ENCODE data around the gene ANTKMT. TPM values are rescaled to one million over a fixed set of nuclear protein-coding genes. Genes with fewer than 3 reads are reported as not detected.

The ANTKMT gene
- total and polyA plus RNA-seq, 9 donors = 13.2 to 43.9 (median 21.9) TPM; not detected in 1

DNA sequence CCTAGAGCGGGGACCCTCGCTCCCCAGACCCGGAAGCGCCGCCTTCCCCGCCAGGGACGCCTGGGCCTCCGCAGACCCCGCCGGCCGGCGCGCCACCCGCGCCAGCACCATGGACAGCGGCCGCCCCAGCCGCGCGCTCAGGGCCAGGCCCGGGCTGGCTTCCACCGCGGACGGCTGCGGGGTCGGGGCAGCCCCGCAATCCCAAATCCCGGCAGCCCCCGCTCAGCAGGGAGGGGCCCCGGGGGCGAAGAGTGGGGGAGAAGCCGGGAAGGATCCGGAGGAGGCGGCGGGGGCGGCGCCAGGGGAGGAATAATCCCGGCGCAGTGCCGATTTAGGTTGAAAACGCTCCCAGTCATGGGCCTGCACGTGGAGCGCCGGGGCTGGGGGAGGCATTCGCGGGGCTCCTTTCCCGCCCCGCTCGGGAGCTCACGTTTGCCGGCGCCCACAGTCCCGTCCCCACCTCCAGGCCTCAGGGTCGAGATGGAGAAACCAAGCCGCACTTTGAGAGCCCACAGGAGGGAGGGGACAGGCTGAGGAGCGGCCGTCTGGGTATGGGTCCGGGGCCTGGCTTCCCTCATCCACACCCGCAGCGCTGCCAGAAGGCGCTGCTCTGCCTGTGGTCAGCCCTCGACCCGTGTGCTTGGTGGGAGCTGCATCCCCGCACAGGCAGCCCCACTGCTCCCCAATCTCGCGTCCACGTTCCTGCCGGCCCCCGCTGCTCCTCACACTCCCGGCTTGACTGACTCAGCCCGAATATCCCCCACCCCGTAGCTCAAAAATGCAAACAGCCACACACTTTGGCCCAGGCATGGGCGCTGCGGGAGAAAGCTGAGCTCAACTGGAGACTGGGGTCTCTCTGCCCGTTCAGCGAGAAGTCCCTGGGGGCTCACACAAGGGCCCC lies 20.0 kb upstream of the ANTKMT start:
- H3K9me3 ChIP-seq = no peaks in the 10 kb centered on the region
- 1 to 5% (median 4%) methylated on average over 40 to 76 of the region's 76 CpGs for WGBS, 3 donors
- H3K36me3 ChIP-seq = no peaks in the 10 kb centered on the region
- no peak overlapping the region for H3K27ac ChIP-seq
- TF ChIP-seq, protein P1, sequence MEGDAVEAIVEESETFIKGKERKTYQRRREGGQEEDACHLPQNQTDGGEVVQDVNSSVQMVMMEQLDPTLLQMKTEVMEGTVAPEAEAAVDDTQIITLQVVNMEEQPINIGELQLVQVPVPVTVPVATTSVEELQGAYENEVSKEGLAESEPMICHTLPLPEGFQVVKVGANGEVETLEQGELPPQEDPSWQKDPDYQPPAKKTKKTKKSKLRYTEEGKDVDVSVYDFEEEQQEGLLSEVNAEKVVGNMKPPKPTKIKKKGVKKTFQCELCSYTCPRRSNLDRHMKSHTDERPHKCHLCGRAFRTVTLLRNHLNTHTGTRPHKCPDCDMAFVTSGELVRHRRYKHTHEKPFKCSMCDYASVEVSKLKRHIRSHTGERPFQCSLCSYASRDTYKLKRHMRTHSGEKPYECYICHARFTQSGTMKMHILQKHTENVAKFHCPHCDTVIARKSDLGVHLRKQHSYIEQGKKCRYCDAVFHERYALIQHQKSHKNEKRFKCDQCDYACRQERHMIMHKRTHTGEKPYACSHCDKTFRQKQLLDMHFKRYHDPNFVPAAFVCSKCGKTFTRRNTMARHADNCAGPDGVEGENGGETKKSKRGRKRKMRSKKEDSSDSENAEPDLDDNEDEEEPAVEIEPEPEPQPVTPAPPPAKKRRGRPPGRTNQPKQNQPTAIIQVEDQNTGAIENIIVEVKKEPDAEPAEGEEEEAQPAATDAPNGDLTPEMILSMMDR (IDR thresholded peaks at IDR 0.05) = no peak
- no peak for TF ChIP-seq POLR2A (IDR thresholded peaks at IDR 0.05)
- TF ChIP-seq EP300 (IDR thresholded peaks at IDR 0.05) = no peak
- H3K4me3 ChIP-seq = no peak overlapping the region
- DNase-seq = peak in 2 of 5 donors; percentile 66 to 75
- peaks cover 7% of the 10 kb centered on the region for H3K27me3 ChIP-seq
- H3K4me1 ChIP-seq (ENCODE audit: insufficient read depth) = no peaks in the 10 kb centered on the region
- intact Hi-C loops (cut with DNase I) = no loop called here

DNA sequence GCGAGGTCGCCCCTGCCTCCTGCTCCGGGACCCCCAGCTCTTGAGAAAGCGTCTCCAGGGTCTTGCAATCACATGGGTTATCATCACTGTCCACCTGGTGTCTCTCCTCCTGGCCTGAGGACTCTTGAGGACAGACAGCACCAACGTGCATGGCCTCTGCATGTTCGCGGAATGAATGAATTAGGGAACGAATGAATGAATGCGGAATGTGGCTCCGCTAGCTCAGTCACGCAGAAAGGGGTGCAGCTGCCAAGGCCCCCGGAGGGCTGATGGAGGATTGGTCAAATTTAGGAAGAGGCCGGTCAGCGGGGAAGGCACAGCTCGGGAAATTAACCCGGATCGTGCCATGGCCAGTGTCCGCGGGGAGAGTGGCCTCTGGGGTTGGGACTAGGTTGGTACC lies 18.6 kb upstream of the ANTKMT start:
- no peak for DNase-seq
- H3K4me3 ChIP-seq = no peak overlapping the region
- H3K9me3 ChIP-seq = no peaks in the 10 kb centered on the region
- no peak overlapping the region for H3K27ac ChIP-seq
- no peak for TF ChIP-seq POLR2A (IDR thresholded peaks at IDR 0.05)
- TF ChIP-seq EP300 (IDR thresholded peaks at IDR 0.05) = no peak
- TF ChIP-seq, protein P1 (IDR thresholded peaks at IDR 0.05) = no peak
- WGBS, 3 donors = 76 to 85% (median 84%) methylated on average over 19 of the region's 19 CpGs
- intact Hi-C loops (cut with DNase I) = no loop called here
- H3K36me3 ChIP-seq = no peaks in the 10 kb centered on the region
- no peaks in the 10 kb centered on the region for H3K4me1 ChIP-seq (ENCODE audit: insufficient read depth)
- peaks cover 7% of the 10 kb centered on the region for H3K27me3 ChIP-seq

DNA sequence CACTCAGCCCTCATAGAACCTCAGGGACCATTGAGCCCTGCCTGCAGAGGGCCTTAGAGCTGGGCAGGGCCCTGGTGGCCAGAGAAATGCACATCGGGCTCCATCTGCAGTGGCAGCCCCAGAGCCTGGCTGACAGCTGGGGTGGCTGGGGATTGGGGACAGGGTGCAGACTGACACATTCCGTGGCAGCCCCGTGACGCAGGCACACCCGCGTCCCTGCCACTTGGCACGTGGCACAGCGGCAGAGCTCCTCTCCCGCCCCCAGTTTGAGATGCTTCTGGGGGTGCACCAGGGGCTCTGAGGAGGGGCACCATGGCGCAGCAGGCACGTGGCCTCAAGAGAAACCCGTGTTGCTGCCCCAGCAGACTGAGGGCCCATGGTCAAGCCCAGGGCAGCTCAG lies 17.5 kb upstream of the ANTKMT start:
- intact Hi-C loops (cut with DNase I) = no loop called here
- Histone ChIP-seq H3K27me3 (peaks cover 7% of the 10 kb centered on the region), H3K4me1 (ENCODE audit: insufficient read depth) (no peaks in the 10 kb centered on the region), H3K27ac (no peak overlapping the region), H3K36me3 (no peaks in the 10 kb centered on the region), H3K9me3 (no peaks in the 10 kb centered on the region), H3K4me3 (no peak overlapping the region)
- WGBS, 3 donors = 72 to 75% (median 75%) methylated on average over 7 to 12 of the region's 12 CpGs
- TF ChIP-seq EP300 (IDR thresholded peaks at IDR 0.05) = no peak
- TF ChIP-seq, protein P1 (IDR thresholded peaks at IDR 0.05) = no peak
- DNase-seq = no peak

DNA sequence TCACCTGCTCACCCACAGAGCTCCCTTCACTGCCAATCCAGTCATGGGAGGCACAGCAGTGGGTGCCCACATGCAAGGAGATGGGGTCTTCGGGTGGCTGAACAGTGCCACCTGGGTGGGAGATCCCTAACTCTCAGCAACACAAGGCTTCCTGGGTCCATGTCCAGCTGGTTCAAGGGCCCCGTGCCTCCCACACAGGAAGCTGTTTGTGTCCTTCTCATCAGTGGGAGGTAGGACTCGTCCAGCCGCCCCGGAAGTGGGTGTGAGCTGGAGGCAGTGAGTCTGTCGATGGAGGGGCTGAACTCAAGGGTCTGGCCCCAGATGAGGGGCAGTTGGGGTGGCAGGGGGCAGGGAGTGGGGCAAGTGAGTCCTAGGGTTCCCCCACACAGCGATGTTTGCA lies 16.9 kb upstream of the ANTKMT start:
- H3K4me1 ChIP-seq (ENCODE audit: insufficient read depth) = no peaks in the 10 kb centered on the region
- no peak for DNase-seq
- H3K27ac ChIP-seq = no peak overlapping the region
- WGBS, 3 donors = 41 to 49% (median 44%) methylated on average over 7 of the region's 7 CpGs
- TF ChIP-seq EP300 (IDR thresholded peaks at IDR 0.05) (no peak), POLR2A (IDR thresholded peaks at IDR 0.05) (no peak)
- TF ChIP-seq, protein P1 (IDR thresholded peaks at IDR 0.05) = no peak
- intact Hi-C loops (cut with DNase I) = no loop called here
- H3K36me3 ChIP-seq = no peaks in the 10 kb centered on the region
- no peak overlapping the region for H3K4me3 ChIP-seq
- H3K9me3 ChIP-seq = no peaks in the 10 kb centered on the region
- peaks cover 9% of the 10 kb centered on the region for H3K27me3 ChIP-seq
